ENCODE data around the gene KRT8. TPM values are rescaled to one million over a fixed set of nuclear protein-coding genes. Genes with fewer than 3 reads are reported as not detected.

Gene KRT8
- total RNA-seq, 2 donors from 2014 or later, result 182 to 536 TPM

GRCh38 chr12:52895726-52896189, 9.1 kb downstream of the KRT8 start:
- no peak for TF ChIP-seq CTCF (IDR thresholded peaks at IDR 0.05)
- TF ChIP-seq POLR2A (IDR thresholded peaks at IDR 0.05), result no peak
- no peak for TF ChIP-seq POLR2AphosphoS5 (IDR thresholded peaks at IDR 0.05)
- intact Hi-C loops (cut with DNase I), result no loop called here
- Histone ChIP-seq H3K36me3 (peaks cover 0 to 6% of the 10 kb centered on the region in 2 donors), H3K9me3 (no peaks in the 10 kb centered on the region), H3K27me3 (replicated peaks; ENCODE audit: insufficient read depth) (no peaks in the 10 kb centered on the region), H3K4me3 (no peak overlapping the region), H3K4me1 (replicated peaks) (peaks cover 10% of the 10 kb centered on the region), H3K27ac (peak overlapping the region; percentile 8 to 27)
- WGBS, result 50% methylated on average over 2 of the region's 2 CpGs
- DNase-seq (ENCODE audit: low spot score), result no peak

GRCh38 chr12:52892974-52893373, 11.9 kb downstream of the KRT8 start:
- intact Hi-C loops (cut with DNase I), result no loop called here
- Histone ChIP-seq H3K27me3 (replicated peaks; ENCODE audit: insufficient read depth) (no peaks in the 10 kb centered on the region), H3K9me3 (no peaks in the 10 kb centered on the region), H3K27ac (no peak overlapping the region), H3K4me3 (no peak overlapping the region), H3K36me3 (no peaks in the 10 kb centered on the region), H3K4me1 (replicated peaks) (peaks cover 3% of the 10 kb centered on the region)
- TF ChIP-seq CTCF (IDR thresholded peaks at IDR 0.05) (no peak), POLR2A (IDR thresholded peaks at IDR 0.05) (no peak), POLR2AphosphoS5 (IDR thresholded peaks at IDR 0.05) (no peak)
- DNase-seq (ENCODE audit: low spot score), result no peak

- H3K27me3 ChIP-seq (replicated peaks; ENCODE audit: insufficient read depth), result no peaks in the 10 kb centered on the region
- no peak overlapping the region for H3K4me3 ChIP-seq
- intact Hi-C loops (cut with DNase I), result no loop called here
- H3K36me3 ChIP-seq, result no peaks in the 10 kb centered on the region
- 87% methylated on average over 7 of the region's 7 CpGs for WGBS
- peaks cover 3% of the 10 kb centered on the region for H3K4me1 ChIP-seq (replicated peaks)
- DNase-seq (ENCODE audit: low spot score), result no peak
- no peak for TF ChIP-seq CTCF (IDR thresholded peaks at IDR 0.05)
- TF ChIP-seq POLR2A (IDR thresholded peaks at IDR 0.05), result no peak
- no peak for TF ChIP-seq POLR2AphosphoS5 (IDR thresholded peaks at IDR 0.05)
- no peak overlapping the region for H3K27ac ChIP-seq
- H3K9me3 ChIP-seq, result no peaks in the 10 kb centered on the region
Measured at GRCh38 chr12:52892207-52892852, 12.5 kb downstream of the KRT8 start.

GRCh38 chr12:52891044-52891443, 13.8 kb downstream of the KRT8 start:
- Histone ChIP-seq H3K36me3 (no peaks in the 10 kb centered on the region), H3K27ac (no peak overlapping the region), H3K27me3 (replicated peaks; ENCODE audit: insufficient read depth) (no peaks in the 10 kb centered on the region), H3K9me3 (no peaks in the 10 kb centered on the region), H3K4me1 (replicated peaks) (peaks cover 1% of the 10 kb centered on the region), H3K4me3 (no peak overlapping the region)
- intact Hi-C loops (cut with DNase I), result no loop called here
- TF ChIP-seq CTCF (IDR thresholded peaks at IDR 0.05) (no peak), POLR2A (IDR thresholded peaks at IDR 0.05) (no peak), POLR2AphosphoS5 (IDR thresholded peaks at IDR 0.05) (no peak)
- 76% methylated on average over 2 of the region's 2 CpGs for whole genome bisulfite sequencing
- DNase-seq (ENCODE audit: low spot score), result no peak

- Histone ChIP-seq H3K27me3 (replicated peaks; ENCODE audit: insufficient read depth) (no peaks in the 10 kb centered on the region), H3K4me3 (no peak overlapping the region), H3K27ac (no peak overlapping the region), H3K36me3 (no peaks in the 10 kb centered on the region), H3K9me3 (no peaks in the 10 kb centered on the region), H3K4me1 (replicated peaks) (no peaks in the 10 kb centered on the region)
- intact Hi-C loops (cut with DNase I), result no loop called here
- TF ChIP-seq POLR2AphosphoS5 (IDR thresholded peaks at IDR 0.05) (no peak), POLR2A (IDR thresholded peaks at IDR 0.05) (no peak), CTCF (IDR thresholded peaks at IDR 0.05) (no peak)
- 85% methylated on average over 3 of the region's 3 CpGs for WGBS
- no peak for DNase-seq (ENCODE audit: low spot score)
Measured at GRCh38 chr12:52890417-52890816, 14.5 kb downstream of the KRT8 start.

Measured in prostate gland (tissue), 2 donors.